Fibroblast of pulmonary artery (primary cell): ENCODE measurements around the gene RPS27L.
A peak's percentile ranks its signal among the peaks of the same experiment; 100 is the strongest.
"Not testable (repeated sequence)": the region's sequence is repeated elsewhere in the genome, so short reads cannot be mapped to it uniquely, and the experiment has no call there.

Experiments
- DNase-seq: peaks from one replicate; pipeline ENCODE4 v3.0.0-alpha.2; 2010; ENCODE audit warnings: low read depth
- H3K4me3 ChIP-seq: replicated peaks from 2 replicates; pipeline ENCODE4 v1.5.1; 2011; ENCODE audit warnings: low read depth, mild to moderate bottlenecking, control low read depth, low read length, moderate library complexity
- CTCF ChIP-seq: IDR thresholded peaks from 2 replicates; pipeline ENCODE4 v1.5.1; 2011; ENCODE audit warnings: mild to moderate bottlenecking, control low read depth, low read length, inconsistent platforms; ENCODE audit errors: missing control alignments

Gene RPS27L

DNA sequence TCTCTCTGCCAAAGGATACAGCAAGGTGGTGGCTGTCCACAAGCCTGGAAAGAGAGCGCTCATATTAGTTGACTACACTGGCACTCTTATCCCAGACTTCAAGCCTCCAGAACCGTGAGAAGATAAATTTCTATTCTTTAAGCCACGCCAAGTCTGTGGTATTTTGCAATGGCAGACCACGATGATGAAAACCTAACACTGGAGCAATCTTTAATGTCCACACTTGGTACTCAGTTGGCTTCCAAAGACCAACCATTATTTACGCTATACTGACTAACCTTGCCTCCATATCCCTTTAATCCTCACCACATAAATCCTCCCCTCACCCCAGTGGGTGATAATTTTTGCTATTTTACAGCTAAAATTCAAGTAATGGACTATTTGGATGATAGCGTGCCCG lies 52.5 kb downstream of the RPS27L start:
- no peak overlapping the region for H3K4me3 ChIP-seq
- no peak for TF ChIP-seq CTCF
- peak; percentile 66 for DNase-seq

GRCh38 chr15:63103416-63103815 lies 53.9 kb downstream of the RPS27L start:
- no peak overlapping the region for H3K4me3 ChIP-seq
- no peak for DNase-seq
- TF ChIP-seq CTCF = no peak

GRCh38 chr15:63099581-63099980 lies 57.7 kb downstream of the RPS27L start:
- DNase-seq, H3K4me3 ChIP-seq: not testable (repeated sequence)

- DNase-seq, H3K4me3 ChIP-seq: not testable (repeated sequence)
Measured at GRCh38 chr15:63098901-63099300, 58.4 kb downstream of the RPS27L start.
